GM12872 (cell line): ENCODE measurements around the gene VEGFA.

Experiments
- TF ChIP-seq, protein P1 (sequence below): IDR thresholded peaks from 3 replicates; pipeline ENCODE4 v1.5.1; 2011; ENCODE audit warnings: low read depth, mild to moderate bottlenecking, low read length, moderate library complexity; ENCODE audit not compliant: insufficient read depth

The VEGFA gene

DNA sequence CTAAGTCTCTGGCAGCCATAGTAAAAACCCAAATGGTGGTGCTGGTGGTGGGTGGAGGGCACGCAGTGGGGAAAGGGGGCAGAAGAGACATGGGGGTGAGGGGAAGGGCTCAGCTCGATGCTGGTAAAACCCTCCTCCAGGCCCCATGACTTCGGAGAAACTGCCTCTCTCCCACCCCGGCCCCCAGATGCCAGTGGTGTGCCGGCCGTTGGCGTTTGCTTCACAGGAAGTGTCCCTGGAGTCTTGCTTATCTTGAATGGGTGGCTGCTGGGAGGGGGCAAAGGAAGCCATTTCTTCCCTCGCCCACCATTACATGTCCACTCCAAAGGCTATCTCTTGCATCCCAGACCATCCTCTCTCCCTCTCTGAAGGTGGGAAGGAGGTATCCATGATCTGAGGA, 25.4 kb downstream of the VEGFA start:
- TF ChIP-seq, protein P1, sequence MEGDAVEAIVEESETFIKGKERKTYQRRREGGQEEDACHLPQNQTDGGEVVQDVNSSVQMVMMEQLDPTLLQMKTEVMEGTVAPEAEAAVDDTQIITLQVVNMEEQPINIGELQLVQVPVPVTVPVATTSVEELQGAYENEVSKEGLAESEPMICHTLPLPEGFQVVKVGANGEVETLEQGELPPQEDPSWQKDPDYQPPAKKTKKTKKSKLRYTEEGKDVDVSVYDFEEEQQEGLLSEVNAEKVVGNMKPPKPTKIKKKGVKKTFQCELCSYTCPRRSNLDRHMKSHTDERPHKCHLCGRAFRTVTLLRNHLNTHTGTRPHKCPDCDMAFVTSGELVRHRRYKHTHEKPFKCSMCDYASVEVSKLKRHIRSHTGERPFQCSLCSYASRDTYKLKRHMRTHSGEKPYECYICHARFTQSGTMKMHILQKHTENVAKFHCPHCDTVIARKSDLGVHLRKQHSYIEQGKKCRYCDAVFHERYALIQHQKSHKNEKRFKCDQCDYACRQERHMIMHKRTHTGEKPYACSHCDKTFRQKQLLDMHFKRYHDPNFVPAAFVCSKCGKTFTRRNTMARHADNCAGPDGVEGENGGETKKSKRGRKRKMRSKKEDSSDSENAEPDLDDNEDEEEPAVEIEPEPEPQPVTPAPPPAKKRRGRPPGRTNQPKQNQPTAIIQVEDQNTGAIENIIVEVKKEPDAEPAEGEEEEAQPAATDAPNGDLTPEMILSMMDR = no peak

DNA sequence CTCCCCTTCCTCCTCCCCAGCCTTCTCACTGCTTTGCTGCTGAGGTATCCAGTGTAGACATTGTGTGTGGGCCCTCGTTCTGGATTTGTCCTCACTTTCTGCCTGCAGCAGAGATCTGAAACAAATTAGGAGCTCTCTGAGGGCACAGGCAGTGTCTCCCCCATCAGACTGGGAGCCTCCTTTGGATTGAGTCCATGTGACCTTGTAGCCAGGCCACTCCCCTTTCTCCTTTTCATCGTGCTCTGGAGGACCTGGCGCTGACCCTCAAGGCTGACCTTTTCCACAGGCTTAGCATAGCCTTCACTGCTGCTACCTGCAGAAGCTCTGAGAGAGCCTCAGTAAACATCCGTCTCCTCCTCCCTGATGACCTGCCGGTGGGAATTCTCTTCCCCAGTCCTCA, 26.2 kb downstream of the VEGFA start:
- TF ChIP-seq, protein P1 = no peak

DNA sequence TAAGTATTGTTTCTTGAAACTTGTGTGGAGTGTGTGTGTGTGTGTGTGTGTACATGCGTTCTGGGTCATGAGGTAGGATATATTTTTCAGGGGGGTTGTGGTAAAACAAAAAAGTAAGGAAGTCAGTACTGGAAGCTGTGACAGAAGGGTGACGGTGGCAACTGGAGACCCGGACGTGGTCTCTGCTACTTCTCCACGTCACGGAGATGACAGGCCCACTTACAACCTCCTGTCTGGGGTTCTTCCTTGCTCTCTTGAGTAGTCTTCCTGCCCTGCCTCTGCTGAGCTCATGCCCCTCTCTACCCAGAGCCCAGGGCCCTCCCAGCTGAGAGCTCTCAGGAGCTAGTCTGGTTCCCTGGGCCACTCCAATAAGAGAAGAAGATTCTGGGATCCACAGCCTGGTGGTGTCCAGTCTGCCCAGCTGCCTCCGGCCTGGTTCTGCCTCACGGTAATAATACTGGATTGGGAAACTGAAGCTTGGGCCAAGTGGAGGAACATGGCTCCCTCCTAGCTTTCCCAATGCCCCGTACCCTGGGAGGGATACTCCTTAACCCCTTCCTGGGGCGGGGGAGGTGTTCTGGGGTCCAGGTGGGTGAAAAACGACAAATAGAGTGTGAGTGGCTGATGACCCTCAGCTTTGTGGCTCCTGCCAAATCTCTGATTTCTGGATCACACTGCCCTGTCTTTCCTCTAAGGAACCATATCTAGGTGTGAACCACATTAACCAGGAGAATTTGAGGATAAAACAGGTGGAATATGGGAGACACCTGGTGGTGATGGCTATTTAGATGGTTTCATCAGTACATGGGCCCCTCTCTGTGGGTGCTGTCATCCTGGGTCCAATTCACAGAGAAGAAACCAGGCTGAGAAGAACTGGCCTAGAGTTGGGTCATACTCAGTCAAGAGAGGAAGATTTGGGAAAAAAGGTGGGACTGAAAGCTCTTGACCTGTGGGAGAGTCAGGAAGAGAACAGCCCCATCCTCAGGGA, 27.2 kb downstream of the VEGFA start:
- TF ChIP-seq, protein P1 = no peak

DNA sequence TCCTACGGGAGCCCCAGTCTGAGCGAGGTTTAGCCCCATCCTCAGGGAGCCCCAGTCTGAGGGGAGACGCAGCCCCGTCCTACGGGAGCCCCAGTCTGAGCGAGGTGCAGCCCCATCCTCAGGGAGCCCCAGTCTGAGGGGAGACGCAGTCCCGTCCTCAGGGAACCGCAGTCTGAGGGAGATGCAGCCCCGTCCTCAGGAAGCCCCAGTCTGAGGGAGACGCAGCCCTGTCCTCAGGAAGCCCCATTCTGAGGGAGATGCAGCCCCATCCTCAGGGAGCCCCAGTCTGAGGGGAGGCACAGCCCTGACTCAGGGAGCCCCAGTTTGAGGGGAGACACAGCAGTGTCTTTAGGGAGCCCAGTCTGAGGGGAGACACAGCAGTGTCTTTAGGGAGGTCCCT, 27.9 kb downstream of the VEGFA start:
- TF ChIP-seq, protein P1 = no peak

DNA sequence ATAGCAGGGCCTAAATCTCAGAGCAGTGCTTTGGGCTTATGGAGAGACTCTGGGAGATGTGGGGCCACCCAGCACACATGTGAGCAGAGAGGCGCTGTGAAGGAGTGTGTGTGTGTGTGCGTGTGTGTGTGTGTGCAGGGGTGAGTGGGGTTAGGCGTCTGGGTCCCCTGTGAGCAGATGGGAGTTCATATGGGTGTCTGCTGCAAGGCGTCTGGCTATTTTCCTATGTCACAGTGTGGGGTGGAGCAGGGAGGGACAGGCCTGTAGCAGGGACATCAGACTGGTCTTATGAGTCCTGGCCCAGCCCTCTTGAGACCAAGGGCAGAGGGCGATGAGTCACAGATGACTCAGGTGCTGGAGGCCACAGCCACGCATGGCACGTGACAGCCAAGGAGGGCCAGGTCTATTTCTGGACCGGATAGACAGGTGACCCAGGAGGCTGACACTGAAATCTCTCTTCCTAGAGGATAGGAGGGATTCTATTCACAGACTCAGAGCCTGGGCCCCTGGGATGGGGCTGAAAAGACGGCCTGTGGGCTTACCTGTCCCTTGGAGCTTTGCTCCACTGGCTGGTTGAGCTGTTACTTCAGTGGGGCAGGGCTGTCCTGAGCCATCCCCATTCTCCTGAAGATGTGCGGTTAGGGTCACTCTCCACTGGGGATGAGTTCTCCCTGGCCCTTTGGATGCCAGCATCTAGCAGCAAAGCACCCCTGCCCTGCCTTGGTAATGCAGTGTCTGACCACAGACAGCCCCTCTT, 28.9 kb downstream of the VEGFA start:
- TF ChIP-seq, protein P1 = no peak

DNA sequence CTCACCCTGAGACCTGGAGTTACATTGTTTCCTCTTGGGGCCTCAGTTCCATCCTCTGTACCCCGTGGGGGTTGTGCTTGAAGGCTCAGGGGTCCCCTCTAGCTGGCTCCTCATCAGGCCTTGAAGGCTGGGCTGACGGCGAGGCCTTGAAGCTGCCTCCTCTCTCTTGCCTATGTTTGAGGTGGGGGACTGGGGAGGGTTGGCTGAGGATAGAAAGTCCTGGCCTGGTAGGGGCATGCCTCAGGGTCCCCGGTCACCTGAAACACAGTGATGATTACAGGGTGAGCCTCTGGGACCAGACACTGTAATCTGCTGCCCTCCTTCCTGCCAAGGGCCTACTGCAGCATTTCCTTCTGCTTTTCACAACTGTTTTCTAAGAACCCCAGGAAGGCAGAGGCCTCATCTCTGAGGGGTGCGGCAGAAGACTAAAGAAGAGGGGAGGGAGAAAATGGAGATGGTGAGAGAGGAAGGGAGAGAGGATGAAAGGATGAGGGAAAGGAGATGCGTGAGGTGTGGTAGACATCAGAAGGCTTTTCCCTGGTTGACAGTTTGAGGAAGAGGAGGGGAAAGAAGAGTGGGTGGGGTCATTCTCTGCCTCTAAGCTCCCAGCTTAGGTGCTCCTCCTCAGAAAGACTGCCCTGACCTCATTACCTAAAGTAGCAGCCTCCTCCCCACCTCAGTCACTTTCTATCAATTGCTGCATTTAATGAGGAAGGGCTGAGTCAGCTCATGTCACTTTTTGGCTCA, 29.7 kb downstream of the VEGFA start:
- TF ChIP-seq, protein P1 = no peak

DNA sequence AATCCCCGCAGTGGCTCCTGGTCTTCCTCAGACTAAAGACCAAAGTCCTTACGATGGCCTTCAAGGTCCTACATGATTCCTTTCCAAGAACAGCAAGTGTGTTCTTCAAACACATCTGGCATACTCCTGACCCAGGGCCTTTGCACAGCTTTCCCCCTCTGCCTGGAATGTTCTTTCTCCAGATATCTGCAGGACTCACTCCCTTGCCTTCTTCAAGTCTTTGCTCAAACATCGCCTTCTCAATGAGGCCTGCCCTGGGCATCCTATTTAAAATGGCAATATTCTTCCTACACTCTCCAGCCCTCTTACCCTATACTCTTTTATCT, 30.2 kb downstream of the VEGFA start:
- TF ChIP-seq, protein P1 = no peak
